ENCODE measurements around the gene B4GALNT2.

The B4GALNT2 gene

GRCh38 chr17:49213847-49214246 is 81.3 kb downstream of the B4GALNT2 start:
- DNase-seq: no peak

- no peak for DNase-seq
Measured at GRCh38 chr17:49214676-49215360, 82.2 kb downstream of the B4GALNT2 start.

GRCh38 chr17:49216482-49216881 is 83.9 kb downstream of the B4GALNT2 start:
- no peak for DNase-seq

- DNase-seq: no peak
Measured at GRCh38 chr17:49216953-49217650, 84.5 kb downstream of the B4GALNT2 start.

GRCh38 chr17:49217651-49218413 is 85.3 kb downstream of the B4GALNT2 start:
- DNase-seq: no peak

GRCh38 chr17:49218941-49219913 is 86.7 kb downstream of the B4GALNT2 start:
- no peak for DNase-seq

GRCh38 chr17:49219987-49220386 is 87.4 kb downstream of the B4GALNT2 start:
- no peak for DNase-seq

GRCh38 chr17:49223168-49223516 is 90.6 kb downstream of the B4GALNT2 start:
- no peak for DNase-seq

GRCh38 chr17:49223517-49224197 is 91.1 kb downstream of the B4GALNT2 start:
- no peak for DNase-seq

GRCh38 chr17:49224198-49224996 is 91.8 kb downstream of the B4GALNT2 start:
- DNase-seq: no peak

- no peak for DNase-seq
Measured at GRCh38 chr17:49224997-49225337, 92.4 kb downstream of the B4GALNT2 start.

GRCh38 chr17:49225554-49226236 is 93.1 kb downstream of the B4GALNT2 start:
- DNase-seq: no peak

Measured in NCI-H226 (cell line).